ENCODE measurements around the gene SNX22.

Gene SNX22

DNA sequence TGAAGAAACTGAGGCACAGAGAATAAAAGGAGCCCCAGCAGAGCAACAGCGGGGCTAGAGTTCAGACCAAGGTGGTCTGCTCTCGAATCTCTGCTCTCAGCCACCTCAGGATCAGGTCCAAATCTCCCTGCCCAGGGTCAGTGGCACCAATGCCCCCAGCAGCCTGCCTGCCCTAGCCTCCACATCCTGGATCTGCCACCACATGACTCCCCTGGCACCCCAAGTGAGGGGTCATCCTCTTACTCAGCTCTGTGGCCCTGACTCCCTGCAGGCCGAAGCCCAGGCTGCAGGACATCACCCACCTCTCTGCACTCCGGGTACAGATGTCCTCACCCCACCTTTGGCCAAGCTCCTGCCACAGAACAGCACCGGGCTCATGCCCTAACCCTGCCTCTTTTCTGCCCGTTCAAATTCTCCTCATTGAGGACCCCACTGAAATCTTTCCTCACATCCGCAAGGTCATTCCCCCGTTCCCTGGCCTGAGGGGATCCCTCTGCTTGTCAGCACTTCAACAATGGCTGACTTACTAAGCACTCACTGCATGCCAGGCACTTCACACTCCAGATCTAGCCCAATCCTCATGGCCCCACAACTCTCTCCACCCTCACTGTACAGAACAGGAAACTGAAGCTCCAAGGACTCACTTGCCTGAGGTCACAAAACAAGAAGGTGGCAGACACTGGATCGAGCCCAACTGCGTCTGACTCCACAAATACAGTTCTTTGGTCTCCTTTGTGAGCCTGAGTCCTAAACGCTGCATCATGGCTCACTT is 7.0 kb downstream of the SNX22 start:
- H2AFZ ChIP-seq (ENCODE audit: low read depth, low read length), result no peak overlapping the region
- no peaks in the 10 kb centered on the region for H3K9me3 ChIP-seq (ENCODE audit: insufficient read depth, low read length)
- no peak for TF ChIP-seq EZH2phosphoT487 (IDR thresholded peaks at IDR 0.05; ENCODE audit: low read depth)
- TF ChIP-seq, protein P1, sequence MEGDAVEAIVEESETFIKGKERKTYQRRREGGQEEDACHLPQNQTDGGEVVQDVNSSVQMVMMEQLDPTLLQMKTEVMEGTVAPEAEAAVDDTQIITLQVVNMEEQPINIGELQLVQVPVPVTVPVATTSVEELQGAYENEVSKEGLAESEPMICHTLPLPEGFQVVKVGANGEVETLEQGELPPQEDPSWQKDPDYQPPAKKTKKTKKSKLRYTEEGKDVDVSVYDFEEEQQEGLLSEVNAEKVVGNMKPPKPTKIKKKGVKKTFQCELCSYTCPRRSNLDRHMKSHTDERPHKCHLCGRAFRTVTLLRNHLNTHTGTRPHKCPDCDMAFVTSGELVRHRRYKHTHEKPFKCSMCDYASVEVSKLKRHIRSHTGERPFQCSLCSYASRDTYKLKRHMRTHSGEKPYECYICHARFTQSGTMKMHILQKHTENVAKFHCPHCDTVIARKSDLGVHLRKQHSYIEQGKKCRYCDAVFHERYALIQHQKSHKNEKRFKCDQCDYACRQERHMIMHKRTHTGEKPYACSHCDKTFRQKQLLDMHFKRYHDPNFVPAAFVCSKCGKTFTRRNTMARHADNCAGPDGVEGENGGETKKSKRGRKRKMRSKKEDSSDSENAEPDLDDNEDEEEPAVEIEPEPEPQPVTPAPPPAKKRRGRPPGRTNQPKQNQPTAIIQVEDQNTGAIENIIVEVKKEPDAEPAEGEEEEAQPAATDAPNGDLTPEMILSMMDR (IDR thresholded peaks at IDR 0.05; ENCODE audit: low read depth, low read length), result no peak
- peaks cover 16% of the 10 kb centered on the region for H3K4me1 ChIP-seq (ENCODE audit: low read length)
- H3K9ac ChIP-seq (ENCODE audit: low read length), result no peak overlapping the region
- H3K27ac ChIP-seq (ENCODE audit: low read length), result no peak overlapping the region
- peaks cover 35% of the 10 kb centered on the region for H4K20me1 ChIP-seq (ENCODE audit: insufficient read depth, low read length)
- H3K4me2 ChIP-seq (ENCODE audit: low read length), result no peak overlapping the region
- peaks cover 42% of the 10 kb centered on the region for H3K79me2 ChIP-seq (ENCODE audit: low read length)
- H3K27me3 ChIP-seq (ENCODE audit: low read depth, low read length), result no peaks in the 10 kb centered on the region
- no peak overlapping the region for H3K4me3 ChIP-seq (ENCODE audit: low read length)
- H3K36me3 ChIP-seq (replicated peaks; ENCODE audit: low read depth, low read length), result peaks cover 63% of the 10 kb centered on the region

DNA sequence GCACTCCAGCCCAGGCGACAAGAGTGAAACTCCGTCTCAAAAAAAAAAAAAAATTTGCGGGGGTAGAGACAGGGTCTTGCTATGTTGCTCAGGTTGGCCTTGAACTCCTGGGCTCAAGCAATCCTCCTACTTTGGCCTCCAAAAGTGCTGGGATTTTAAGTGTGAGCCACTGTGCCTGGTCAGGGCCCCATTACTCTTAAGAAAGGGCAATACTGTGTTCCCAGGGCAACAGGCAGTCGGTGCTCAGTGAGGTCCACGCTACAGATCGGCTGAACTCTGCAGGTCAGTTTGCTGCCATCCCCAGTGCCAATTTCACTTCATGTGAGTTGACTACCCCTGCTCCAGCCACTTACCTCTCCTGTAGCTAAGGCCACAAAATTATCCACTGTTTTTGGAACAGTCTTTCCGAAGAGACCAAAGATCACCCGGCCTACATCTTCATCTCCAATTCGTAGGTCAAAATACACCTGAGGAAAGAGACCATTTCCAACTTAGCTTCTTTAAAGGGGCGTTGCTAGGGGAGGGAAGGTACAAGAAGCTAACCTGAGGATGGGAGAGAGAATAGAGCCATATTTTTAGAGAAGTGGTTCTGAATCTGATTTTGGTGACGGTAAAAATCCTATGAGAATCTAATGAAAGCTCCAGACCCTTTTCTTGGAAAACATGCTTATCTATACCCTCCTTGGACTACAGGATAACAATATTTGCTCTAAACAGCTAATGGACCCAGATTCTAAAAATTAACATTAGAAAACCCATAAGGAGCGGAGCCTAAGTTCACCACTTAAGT is 10.4 kb downstream of the SNX22 start:
- Histone ChIP-seq H3K27me3 (ENCODE audit: low read depth, low read length) (no peaks in the 10 kb centered on the region), H3K9ac (ENCODE audit: low read length) (peak overlapping the region; percentile 100), H3K4me1 (ENCODE audit: low read length) (peaks cover 23% of the 10 kb centered on the region), H3K9me3 (ENCODE audit: insufficient read depth, low read length) (no peaks in the 10 kb centered on the region), H3K4me3 (ENCODE audit: low read length) (peak overlapping the region; percentile 99), H3K4me2 (ENCODE audit: low read length) (peak overlapping the region; percentile 100), H2AFZ (ENCODE audit: low read depth, low read length) (no peak overlapping the region), H3K27ac (ENCODE audit: low read length) (peak overlapping the region; percentile 53), H4K20me1 (ENCODE audit: insufficient read depth, low read length) (peaks cover 20% of the 10 kb centered on the region), H3K36me3 (replicated peaks; ENCODE audit: low read depth, low read length) (peaks cover 42% of the 10 kb centered on the region), H3K79me2 (ENCODE audit: low read length) (peaks cover 42% of the 10 kb centered on the region)
- TF ChIP-seq, protein P1 (IDR thresholded peaks at IDR 0.05; ENCODE audit: low read depth, low read length), result no peak
- TF ChIP-seq EZH2phosphoT487 (IDR thresholded peaks at IDR 0.05; ENCODE audit: low read depth), result no peak

DNA sequence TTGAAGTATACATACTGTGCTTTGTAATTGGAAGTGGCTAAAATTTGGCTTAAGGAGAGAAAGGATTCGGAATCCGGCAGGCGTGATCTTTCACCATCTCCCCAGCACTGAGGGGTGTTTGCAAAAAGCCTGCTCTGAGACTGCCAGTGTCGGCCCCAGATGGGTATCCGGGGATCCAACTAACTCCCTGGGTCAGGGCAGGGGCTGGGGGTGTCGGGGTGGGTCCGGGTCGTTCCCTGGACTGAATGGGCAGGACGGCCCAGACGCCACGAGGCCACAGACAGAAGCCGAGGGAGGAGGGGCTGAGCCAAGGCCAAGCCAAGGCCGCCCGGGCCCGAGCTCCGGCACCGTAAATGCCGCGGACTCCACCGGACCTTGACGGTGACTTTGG is 10.9 kb downstream of the SNX22 start:
- Histone ChIP-seq H3K27ac (ENCODE audit: low read length) (peak overlapping the region; percentile 53), H3K4me3 (ENCODE audit: low read length) (peak overlapping the region; percentile 99), H2AFZ (ENCODE audit: low read depth, low read length) (no peak overlapping the region), H3K36me3 (replicated peaks; ENCODE audit: low read depth, low read length) (peaks cover 36% of the 10 kb centered on the region), H3K4me1 (ENCODE audit: low read length) (peaks cover 23% of the 10 kb centered on the region), H3K4me2 (ENCODE audit: low read length) (peak overlapping the region; percentile 100), H3K9me3 (ENCODE audit: insufficient read depth, low read length) (no peaks in the 10 kb centered on the region), H3K27me3 (ENCODE audit: low read depth, low read length) (no peaks in the 10 kb centered on the region), H3K79me2 (ENCODE audit: low read length) (peaks cover 42% of the 10 kb centered on the region), H3K9ac (ENCODE audit: low read length) (peak overlapping the region; percentile 100), H4K20me1 (ENCODE audit: insufficient read depth, low read length) (peaks cover 14% of the 10 kb centered on the region; the same call in 1 of the 2 replicates)
- no peak for TF ChIP-seq EZH2phosphoT487 (IDR thresholded peaks at IDR 0.05; ENCODE audit: low read depth)
- TF ChIP-seq, protein P1 (IDR thresholded peaks at IDR 0.05; ENCODE audit: low read depth, low read length), result no peak
